ENCODE measurements around the gene PON3.

PON3 gene

DNA sequence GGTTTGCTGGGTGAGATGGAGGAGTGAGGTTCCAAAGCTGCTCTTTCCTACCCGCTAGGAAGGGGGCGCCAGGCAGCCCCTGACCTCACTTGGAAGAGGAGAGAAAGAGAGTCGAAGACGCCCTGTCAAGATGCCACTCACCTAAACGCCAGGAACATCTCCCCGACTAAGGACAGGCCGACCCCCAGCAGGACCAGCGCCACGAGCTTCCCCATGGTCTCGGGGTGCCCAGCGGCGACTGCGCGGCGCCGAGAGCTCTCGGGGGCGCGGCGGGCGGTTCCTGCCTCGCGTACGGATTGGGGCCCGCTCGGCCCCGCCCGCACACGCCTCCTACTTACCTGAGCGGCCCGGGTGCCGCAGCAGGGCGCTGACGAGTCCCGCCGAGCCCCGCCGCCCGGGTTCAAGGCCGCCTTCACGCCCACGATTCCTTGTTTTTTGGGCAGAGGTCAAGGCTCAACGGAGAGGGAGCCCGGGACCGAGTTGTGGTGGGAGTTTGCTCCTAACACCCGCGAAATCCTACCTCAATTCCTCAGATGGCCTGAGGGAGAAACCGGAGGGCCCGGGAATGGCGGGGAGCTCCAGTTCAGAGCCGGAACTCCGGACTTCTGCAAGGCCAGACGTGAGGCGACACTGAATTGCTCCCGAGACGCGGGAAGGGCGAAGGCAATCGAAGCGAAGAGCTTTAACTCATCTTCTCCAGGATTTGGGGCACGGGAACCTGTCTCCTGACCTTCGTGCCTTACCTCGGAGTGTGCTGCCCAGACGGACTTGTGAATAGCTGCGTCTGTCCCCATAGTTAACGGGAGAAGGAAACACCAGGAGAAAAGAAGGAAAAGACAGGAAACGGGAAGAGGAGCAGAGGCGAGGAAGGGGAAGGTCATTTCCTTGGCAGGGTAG, at the start of gene PON3:
PON3 (minus strand) TSS at position 240 of the 897 bp plus-strand sequence; CDS start at position 215, 25 bp downstream.
- no peak for DNase-seq

DNA sequence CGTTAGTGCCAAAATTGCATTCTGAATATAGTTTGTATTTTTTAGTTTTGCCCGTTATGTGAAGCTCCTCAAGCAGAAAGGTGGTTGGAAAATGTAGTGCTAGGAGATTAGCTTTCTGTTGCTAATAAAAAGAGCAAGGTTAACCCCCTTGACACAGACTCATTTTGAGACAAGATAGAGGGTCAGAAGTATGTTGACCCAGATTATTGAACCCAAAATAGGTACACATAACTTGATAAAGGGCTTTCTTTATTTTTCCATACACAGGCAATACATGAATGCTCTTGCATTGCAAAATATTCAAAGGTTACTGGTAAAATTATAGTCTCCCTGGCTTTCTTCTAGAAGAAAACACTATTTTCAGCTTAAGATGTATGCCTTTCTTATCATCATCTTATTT, 48.6 kb upstream of the PON3 start:
- no peak for DNase-seq

DNA sequence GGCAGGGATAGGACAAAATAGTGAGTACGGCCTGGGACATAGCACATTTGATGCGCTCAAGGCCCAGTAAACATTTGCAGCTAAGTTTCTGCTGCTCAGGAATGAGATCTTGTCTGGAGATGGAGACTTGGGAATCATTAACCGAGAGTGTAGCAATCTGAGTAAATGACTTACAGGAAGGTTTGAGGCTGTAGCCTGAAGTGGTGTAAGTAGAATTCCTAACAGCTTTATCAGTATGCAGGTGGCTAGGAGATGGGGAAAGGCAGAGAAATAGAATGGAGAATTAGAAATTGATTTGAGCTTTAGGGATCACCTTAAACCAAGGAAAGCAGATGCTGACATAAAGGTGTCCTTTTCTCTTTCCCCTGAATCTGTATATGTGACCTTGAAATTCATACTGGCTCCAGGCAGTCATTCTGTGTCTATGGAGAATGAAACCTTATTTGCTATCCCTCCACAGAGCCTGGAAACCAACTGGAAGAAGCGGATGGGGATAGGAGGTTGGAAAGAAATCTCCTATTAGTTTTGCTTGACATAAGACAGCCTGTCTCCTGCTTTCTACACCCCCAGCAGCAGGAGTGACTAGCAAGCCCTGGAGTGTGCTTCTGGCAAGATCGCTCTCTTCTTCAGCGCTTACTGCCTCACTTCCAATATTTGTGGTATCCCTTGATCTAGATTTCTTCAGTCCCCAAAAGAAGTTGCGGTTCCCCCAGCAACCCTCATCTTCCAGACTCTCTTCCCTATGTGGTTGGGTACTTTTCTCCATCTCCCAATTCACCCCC, 45.1 kb upstream of the PON3 start:
- no peak for DNase-seq

DNA sequence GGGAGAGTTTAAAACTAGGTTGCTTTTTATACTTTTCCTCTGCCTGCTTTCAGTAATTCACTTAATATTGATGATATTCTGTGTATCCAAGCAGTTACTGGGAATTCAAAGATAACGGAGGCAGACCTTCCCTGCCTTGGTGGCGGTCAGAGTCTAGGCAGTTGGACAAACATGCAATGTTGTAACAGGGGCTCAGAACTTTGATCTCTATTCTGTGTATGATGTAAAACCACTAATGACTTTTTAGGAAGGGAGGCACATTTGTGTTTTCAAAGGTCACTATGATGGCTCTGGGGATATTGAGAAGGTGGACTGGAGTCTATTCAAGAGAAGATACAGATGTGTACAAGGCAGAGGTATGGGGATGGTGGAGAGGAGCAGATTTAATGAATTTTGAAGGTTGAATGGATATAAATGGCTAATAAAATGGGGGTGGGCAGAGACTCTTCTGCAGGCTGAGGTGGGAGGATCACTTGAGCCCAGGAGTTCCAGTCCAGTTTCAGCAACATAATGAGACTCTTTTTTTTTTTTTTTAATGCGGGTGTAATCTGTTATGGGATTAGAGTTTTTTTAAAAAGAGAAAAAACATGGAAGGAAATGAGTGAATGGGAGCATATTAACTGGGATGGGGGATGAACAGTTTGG, 44.3 kb upstream of the PON3 start:
- DNase-seq = no peak

DNA sequence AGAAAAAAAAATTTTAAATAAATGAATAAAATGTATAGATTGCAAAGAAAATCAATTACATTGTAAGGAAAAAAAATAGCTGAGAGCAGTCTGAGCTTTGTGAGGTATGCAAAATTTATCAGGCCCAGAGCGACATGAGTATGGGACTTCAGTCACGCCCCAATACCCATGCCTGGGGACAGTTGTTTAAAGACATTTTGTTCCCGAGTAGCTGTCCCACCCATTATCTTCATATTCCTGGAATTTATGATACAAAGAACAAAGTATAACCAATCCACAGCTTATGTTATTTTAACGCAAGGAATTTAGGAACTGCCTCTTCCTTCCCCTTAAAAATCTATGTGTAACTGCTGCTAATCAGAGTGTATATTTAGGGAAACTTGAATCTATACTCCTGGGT, 40.2 kb upstream of the PON3 start:
- no peak for DNase-seq

DNA sequence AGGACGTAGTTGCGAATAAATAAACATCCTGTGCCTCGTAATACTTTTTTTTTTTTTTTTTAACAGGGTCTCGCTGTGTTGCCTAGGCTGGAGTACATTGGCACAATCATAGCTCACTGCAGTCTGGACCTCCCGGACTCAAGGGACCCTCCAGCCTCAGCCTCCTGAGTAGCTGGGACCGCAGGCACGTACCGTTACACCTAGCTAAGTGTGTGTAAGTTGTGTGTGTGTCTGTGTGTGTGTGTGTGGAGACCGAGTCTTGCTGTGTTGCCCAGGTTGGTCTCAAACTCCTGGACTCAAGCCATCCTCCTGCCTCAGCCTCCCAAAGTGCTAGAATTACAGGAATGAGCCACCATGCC, 39.2 kb upstream of the PON3 start:
- DNase-seq = peak; percentile 5

DNA sequence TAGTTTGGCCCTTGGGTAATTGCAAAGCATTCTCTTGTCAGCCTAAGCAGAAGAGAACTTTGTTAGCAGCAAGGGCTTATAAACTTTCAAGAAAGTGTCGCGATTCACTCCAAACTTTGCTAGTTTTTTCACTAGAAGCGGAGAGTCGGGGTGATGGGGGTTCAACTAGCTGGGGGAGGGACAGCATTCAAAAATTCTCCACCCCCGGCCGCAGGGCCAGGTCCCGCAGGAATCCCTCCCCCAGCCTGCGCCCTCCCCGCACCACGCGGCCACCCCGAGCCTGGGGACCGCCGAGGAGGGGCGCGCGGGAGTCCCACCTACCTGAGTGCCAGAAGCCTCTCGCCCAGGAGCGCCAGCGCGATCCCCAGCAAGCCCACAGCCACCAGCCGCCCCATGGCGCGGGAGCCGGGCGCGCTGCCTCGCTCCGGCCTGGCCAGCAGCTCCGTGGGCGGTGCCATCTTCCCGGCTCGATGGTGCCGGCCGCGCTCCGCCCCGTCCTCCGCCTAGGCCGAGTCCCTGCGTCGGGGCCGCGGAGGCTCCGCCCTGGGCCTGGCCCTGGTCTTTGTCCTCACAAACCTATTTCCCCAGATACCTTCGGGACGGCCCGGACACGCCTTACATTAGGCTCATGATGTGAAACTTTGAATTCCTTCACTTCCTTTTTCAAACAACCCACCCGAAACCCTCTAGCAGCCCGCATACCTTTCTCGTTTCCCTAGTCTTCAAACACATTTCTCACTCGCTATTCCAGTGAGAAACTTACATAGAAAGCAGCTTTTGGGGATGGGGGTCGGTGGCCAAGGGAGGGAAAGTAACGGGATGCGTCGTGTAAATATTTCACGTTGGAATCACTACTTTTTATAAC, 38.6 kb upstream of the PON3 start, which contains the start of gene PON2:
PON2 (minus strand) TSS at position 472 of the 865 bp plus-strand sequence; CDS start at position 395, 77 bp downstream.
- peak; percentile 93 for DNase-seq

DNA sequence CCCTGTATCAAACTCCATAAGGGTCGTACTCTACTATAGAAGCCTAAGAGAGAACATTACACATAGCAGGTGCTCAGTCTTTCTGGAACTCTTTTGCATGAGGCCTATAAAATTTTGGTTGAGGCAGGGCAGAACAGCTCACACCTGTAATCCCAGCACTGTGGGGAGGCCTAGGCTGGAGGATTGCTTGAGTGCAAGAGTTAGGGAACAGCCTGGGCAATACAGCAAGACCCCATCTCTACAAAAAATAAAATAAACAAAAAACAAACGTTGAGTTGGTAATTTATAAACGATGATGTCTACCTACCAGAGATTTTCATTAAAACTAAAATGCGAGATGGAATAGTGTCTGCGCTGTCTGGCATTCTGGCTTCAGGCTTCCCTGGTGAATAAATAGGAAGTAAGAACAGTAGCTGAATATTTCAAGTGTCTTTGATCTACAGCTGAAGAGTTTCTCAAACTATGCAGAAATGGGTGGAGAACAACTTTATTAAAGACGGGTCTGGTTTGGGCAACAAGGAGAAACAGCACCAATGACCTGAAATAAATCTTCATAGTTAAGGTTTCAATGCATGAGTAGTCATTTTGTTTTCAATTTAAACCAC, 37.9 kb upstream of the PON3 start:
- DNase-seq = no peak

DNA sequence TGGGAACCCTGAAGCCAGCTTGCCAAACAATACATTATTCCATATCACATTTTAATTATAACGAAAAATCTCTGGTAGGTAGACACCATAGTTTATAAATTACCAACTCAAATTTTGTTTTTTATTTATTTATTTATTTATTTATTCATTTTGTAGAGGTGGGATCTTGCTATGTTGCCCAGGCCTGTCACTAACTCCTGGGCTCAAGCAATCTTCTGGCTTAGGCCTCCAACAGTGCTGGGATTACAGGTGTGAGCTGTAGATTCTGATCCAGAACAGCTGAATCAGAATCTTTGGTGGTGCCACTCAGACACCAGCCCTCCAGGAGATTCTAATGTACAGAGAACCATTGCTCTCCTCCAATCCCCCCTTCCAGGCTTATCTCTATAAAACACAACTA, 37.0 kb upstream of the PON3 start:
- no peak for DNase-seq

DNA sequence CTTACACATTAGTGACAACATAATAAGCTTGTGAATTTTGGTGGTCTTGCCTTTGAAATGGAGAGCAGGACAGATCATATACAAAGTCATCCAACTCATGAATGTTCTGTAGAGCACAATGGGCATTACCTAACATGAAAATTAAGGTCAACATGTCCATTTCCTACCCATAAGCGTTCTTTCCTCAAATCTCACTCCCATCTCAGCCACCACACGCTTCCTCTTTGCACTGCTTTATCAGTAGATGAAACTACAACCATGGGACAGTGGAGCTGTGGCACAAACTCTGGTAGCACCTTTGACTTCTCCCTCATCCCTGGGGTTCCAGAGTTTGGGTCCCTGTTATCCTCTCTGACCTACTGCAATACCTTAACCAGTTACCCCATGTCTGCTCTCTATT, 36.4 kb upstream of the PON3 start:
- no peak for DNase-seq

DNA sequence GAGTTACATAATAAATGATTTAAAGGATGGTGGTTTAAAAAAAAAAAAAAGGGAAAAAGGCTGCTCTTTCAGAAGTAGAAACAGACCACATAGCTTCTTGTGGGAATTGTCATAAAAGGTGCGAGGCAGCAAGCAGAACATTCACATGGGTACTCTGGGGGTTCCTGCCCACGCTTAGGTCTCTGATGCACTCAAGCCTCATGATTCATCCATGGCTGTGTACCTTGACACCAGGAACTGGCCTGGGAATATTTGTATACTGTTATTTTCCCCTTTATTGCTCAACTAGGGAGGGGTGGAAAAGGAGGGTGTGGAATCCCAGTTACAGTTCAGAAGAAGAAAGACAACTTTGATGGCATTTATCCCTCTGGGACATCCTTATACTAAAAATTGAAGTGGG, 34.7 kb upstream of the PON3 start:
- no peak for DNase-seq

DNA sequence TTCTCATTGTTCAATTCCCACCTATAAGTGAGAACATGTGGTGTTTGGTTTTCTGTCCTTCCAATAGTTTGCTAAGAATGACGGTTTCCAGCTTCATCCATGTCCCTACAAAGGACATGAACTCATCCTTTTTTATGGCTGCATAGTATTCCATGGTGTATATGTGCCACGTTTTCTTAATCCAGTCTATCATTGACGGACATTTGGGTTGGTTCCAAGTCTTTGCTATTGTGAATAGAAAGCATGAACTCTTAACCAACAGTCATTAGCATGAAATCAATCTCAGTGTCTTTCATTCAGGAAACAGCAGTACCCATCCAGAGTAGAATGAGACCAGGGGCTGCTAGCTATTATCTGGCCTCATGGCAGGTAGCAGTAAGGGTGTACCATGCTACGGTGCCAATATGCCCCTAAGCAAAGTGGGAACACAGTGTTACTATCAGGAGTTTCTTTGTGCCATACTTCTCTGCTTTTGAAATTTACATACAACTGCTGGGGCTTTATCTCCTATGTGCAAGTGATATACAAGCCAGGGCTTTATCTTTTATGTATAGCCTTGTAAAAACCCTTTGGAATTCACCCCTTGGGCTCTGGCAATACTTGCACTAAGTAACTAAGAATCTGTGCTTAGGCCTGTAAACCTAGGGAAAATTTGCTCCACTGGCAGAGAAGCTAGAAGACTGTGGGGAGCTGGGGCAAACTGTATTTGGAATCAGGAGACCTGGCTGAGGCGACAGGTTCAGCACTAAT, 33.2 kb upstream of the PON3 start:
- no peak for DNase-seq

DNA sequence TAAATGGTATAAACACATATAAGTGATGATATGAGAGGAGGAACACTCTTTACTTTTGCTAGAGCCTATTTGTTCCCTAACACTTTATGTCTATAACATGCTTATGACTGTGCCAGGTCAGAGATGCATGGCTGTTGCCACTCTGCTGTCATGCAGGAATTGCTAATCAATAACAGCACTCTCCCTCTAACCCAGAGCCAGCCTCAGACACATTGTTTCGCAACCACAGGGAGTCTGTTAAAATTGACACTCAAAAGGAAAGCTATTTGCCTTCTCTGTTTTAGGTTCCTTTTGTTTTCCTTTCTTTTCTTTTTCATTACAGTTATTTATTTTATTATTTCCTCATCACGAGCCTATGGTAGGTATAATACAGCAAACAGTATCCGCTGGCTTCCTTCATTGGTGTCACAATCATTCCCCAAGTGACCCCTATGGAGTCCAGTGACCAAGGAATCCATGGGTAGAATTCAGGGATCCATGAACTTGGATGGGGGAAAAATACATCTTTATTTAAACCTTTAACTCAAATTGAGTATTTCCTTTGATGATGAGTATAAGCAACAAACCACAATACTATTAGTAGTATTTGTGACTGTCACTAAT, 31.8 kb upstream of the PON3 start:
- no peak for DNase-seq

DNA sequence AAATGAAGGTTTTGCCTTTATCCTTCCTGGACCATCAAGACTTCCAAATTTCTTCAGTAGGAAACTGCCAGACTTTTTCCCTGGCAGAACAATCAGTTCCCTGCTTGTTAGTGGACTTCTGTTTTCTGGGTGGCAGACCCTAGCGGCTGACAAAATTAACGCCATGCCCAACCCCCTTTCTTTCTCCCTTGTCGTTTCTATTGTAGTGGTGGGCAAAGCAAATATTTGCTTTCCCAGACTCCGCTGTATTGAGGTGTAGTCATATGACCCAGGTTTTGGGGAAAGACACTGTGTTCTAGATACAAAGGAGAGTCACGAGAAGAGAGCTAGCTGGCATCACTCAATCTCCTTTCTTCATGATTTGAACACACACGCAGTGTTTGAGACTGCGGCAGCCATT, 31.0 kb upstream of the PON3 start:
- DNase-seq = no peak

DNA sequence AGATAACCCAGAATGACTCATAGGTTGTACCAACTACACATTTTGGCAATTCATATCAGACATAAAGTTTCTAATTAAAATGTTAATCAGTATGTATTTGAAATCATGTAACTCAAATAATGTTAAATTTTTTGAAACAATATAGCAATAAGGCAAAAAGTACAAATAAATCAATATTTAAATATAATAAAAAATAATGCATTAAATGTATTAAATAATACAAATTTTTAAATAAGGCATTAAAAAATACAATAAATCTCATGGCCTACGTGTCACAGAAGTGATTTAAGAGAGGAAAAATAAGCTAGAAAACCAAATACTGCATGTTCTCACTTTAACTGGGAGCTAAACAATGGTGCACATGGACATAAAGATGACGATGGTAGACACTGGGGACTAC, 29.5 kb upstream of the PON3 start:
- no peak for DNase-seq

DNA sequence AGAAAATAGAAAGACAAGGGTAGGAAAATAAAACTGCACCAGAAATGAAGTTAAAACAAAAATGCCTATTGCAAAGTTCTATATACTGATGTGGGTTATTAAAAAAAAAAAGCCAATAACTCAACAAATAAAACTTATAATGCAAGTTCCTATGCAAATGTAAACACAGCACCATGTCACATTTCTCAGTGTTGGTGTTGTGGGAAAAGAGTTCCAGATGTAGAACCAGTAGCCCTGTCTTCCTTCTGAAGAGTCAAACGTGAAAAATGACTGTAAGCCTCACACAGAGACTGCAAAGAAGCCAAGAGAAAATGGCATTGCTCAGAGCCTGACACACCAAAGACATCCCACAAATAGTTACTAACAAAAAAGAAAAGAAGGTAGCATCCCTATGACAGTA, 28.5 kb upstream of the PON3 start:
- DNase-seq = no peak

DNA sequence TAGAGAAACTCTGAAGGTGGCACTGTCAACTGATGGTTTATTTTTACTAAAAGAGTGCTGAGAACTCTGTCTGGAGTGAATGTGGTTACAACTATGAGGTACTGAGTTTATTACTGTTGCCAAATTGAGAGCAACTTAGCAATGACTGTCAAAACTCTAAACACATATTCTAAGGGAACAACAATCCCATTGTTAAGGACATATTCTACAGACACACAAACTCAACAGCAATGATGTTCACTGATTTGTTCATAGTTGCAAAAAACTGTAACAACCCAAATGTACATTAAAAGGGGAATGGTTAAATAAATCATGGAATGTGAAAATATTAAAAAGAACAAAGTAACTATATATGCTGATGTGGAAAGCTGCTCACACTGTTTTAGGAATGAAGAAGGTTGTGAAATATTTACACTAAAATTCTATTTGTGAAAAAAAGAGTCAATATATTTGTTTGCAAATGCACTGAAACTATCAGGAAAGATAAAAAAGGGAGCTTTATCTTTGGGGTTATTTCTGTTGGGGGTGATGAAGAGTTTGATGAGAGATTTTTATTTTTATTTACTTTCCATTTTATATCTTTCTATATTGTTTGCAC, 25.8 kb upstream of the PON3 start:
- DNase-seq = no peak

DNA sequence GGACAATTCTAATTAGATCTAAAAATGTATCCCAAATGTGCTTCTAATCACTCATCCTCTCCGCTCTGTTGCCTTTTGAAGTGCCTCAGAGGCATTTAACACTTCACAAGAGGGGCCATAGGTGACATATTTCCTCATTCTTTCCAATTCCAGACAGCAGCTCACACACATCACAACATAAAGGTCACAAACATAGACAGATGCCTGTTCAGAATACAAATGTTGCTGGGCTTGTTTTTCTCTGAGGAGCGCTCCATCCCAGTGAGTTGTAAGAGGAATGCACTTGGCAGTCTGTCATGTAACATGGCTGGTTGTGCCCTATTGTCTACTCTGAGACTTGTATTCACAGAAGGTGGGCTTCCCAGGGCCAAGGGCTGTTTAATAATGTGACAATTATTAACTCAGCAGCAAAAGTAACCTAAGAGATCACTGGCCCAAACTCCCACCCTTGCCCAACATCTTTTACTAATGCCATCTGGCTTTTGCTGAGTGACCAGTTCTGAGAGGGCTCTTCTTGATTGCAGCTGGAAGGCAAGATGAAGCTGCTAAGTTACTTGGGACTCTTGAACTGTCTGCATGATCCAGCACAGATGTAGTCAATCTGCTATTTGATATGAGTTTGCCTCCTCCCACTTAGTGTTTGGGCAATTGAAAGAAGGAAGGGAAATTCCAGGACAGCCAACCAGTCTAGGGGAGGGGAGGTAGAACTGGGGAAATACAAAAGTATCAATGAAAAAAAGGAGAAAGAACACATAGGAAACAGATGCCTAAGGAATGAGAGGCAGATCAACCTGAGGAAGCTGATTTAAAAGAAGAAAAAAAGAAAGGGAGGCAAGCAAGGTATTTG, 25.0 kb upstream of the PON3 start:
- no peak for DNase-seq

DNA sequence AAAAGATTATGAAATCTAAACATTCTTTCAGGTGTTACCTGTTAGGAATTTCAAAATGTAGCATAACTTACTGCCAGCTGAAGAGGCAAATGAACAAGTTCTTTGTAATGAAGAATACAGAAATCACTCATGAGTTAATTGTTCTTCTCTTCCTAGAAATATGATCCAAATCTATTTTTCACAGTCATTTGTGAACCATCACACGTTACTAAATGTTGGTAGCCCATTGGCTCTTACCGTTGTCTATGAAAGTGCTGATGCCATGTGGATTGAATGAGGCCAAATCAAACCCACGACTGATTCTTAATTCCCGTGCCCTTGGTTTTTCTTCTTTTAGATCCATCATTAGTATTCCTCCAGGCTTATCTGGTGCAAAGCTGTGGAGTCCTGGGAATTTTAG, 15.9 kb upstream of the PON3 start:
- no peak for DNase-seq

DNA sequence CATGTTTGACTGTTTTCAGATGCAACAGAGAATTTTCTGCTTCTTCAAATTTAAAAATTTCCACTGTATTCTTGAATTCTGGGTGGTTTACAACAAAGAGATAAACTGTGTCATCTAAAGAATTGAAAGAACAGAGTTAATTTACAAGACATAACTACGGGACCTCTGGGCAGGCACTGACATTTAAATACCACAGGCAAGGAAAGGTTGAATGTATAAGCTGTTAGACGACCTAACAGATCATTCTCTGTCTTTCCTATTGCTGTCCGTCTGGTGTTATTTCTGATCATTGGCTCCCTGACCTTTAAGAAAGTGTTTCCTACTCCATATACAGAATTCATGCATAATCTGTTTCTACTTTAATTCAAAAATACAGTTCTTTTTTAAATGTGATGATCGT, 15.5 kb upstream of the PON3 start:
- DNase-seq = no peak
